Bronchial smooth muscle cell (primary cell): ENCODE measurements around the gene SMIM24. TPM values are rescaled to one million over a fixed set of nuclear protein-coding genes. Genes with fewer than 3 reads are reported as not detected.

ENCODE experiments used
- total RNA-seq: library from RNA; depleted of rRNA; stranded (reverse); fragments of >200 nt; gene quantifications from 2 replicates; pipeline ENCODE4 v1.2.1, GENCODE V29; 2014

SMIM24 gene
- not detected in 2 replicates for total RNA-seq

GRCh38 chr19:3480383-3481091 is at the start of gene SMIM24:
Gene SMIM24, minus strand, starts transcription at chr19:3480525. Its CDS starts 62 bp downstream, at chr19:3480463.

GRCh38 chr19:3505598-3506383 is 25.5 kb upstream of the SMIM24 start, which contains the start of gene FZR1:
Gene FZR1, plus strand, starts transcription at chr19:3506311. Its CDS starts 16,679 bp downstream, at chr19:3522990.

GRCh38 chr19:3500429-3501101 is 20.2 kb upstream of the SMIM24 start, which contains the start of gene DOHH:
Gene DOHH, minus strand, starts transcription at chr19:3500674. Its CDS starts 3,860 bp downstream, at chr19:3496814.

GRCh38 chr19:3483226-3483628 is 2.9 kb upstream of the SMIM24 start, which contains the start of gene SMIM44:
Gene SMIM44, minus strand, starts transcription at chr19:3483441. Its CDS starts 38 bp downstream, at chr19:3483403.

Other genes starting within 250 kb of the SMIM24 start
- 40.7 and 70.5 TPM in 2 replicates for gene NFIC, start 113.9 kb downstream of the SMIM24 start, total RNA-seq
- not detected in 2 replicates for gene SMIM44, start 2.9 kb upstream of the SMIM24 start, total RNA-seq
- gene DOHH, start 20.1 kb upstream of the SMIM24 start, total RNA-seq: 7.7 and 7.9 TPM in 2 replicates
- gene FZR1, start 25.8 kb upstream of the SMIM24 start, total RNA-seq: 34.8 and 41.0 TPM in 2 replicates
- gene TEKTIP1, start 58.6 kb upstream of the SMIM24 start, total RNA-seq: not detected in 2 replicates
- 57.7 and 87.0 TPM in 2 replicates for gene MFSD12, start 77.1 kb upstream of the SMIM24 start, total RNA-seq
- gene HMG20B, start 92.4 kb upstream of the SMIM24 start, total RNA-seq: 67.4 and 88.1 TPM in 2 replicates
- 0.09 TPM in 1 of 2 replicates, not detected in the other for gene GIPC3, start 105.0 kb upstream of the SMIM24 start, total RNA-seq
- 1.1 and 1.5 TPM in 2 replicates for gene TBXA2R, start 126.3 kb upstream of the SMIM24 start, total RNA-seq
- gene CACTIN, start 146.3 kb upstream of the SMIM24 start, total RNA-seq: 23.8 and 30.3 TPM in 2 replicates
- 20.3 and 33.6 TPM in 2 replicates for gene PIP5K1C, start 219.9 kb upstream of the SMIM24 start, total RNA-seq
- under 0.01 TPM in 1 of 2 replicates, not detected in the other for gene TJP3, start 227.9 kb upstream of the SMIM24 start, total RNA-seq